GM20431 (cell line): Measurements from ENCODE around the gene CCDC38.
"Not testable (repeated sequence)": the region's sequence is repeated elsewhere in the genome, so short reads cannot be mapped to it uniquely, and the experiment has no call there.

Source experiments
- in situ Hi-C: fragments of 300-500 bp; cut with MseI, MboI; formaldehyde crosslinking; loops from one replicate; pipeline ENCODE4 v1.15.0; 2020; ENCODE audit warnings: low sequenced_read_pairs; ENCODE audit not compliant: unreplicated experiment

CCDC38 gene

GRCh38 chr12:95842426-95842825 lies 100.0 kb downstream of the CCDC38 start:
- in situ Hi-C loops = not testable (repeated sequence)

- in situ Hi-C loops = no loop called here
Observed at GRCh38 chr12:95838125-95838524, 104.3 kb downstream of the CCDC38 start.

- in situ Hi-C loops = no loop called here
Observed at GRCh38 chr12:95837240-95838038, 105.0 kb downstream of the CCDC38 start.

GRCh38 chr12:95836630-95837239 lies 105.7 kb downstream of the CCDC38 start:
- in situ Hi-C loops = no loop called here

- in situ Hi-C loops = no loop called here
Observed at GRCh38 chr12:95836185-95836609, 106.2 kb downstream of the CCDC38 start.

GRCh38 chr12:95834572-95834971 lies 107.8 kb downstream of the CCDC38 start:
- in situ Hi-C loops = no loop called here

- in situ Hi-C loops = no loop called here
Observed at GRCh38 chr12:95830335-95831089, 111.9 kb downstream of the CCDC38 start.

- in situ Hi-C loops = no loop called here
Observed at GRCh38 chr12:95829395-95829794, 113.0 kb downstream of the CCDC38 start.

GRCh38 chr12:95820096-95820703 lies 122.2 kb downstream of the CCDC38 start:
- in situ Hi-C loops = loop anchor here (25.0 kb wide), 1 partner anchor 183 kb away; no protein-coding TSS in a partner anchor
